Measurements from ENCODE around the gene RBM24. TPM values are rescaled to one million over a fixed set of nuclear protein-coding genes. Genes with fewer than 3 reads are reported as not detected.

Gene RBM24
- total RNA-seq, 1 donor from 2014 or later = 3.1 TPM

GRCh38 chr6:17292600-17293133 is 11.5 kb downstream of the RBM24 start:
- DNase-seq (ENCODE audit: low read depth) = no peak
- no peak for TF ChIP-seq CTCF (IDR thresholded peaks at IDR 0.05; ENCODE audit: insufficient read depth, low read length, poor library complexity, severe bottlenecking)
- Histone ChIP-seq H3K36me3 (ENCODE audit: control insufficient read depth, insufficient read depth, low read length) (no peaks in the 10 kb centered on the region), H3K27me3 (ENCODE audit: control insufficient read depth, insufficient read depth, low read length) (no peaks in the 10 kb centered on the region), H3K4me3 (ENCODE audit: low read depth, low read length) (no peak overlapping the region)

- no peaks in the 10 kb centered on the region for H3K27me3 ChIP-seq (ENCODE audit: control insufficient read depth, insufficient read depth, low read length)
- DNase-seq (ENCODE audit: low read depth) = no peak
- no peak for TF ChIP-seq CTCF (IDR thresholded peaks at IDR 0.05; ENCODE audit: insufficient read depth, low read length, poor library complexity, severe bottlenecking)
- no peak overlapping the region for H3K4me3 ChIP-seq (ENCODE audit: low read depth, low read length)
- no peaks in the 10 kb centered on the region for H3K36me3 ChIP-seq (ENCODE audit: control insufficient read depth, insufficient read depth, low read length)
These were observed 12.2 kb downstream of the RBM24 start for GRCh38 chr6:17293395-17293794.

GRCh38 chr6:17297271-17298080 is 16.3 kb downstream of the RBM24 start:
- Histone ChIP-seq H3K4me3 (ENCODE audit: low read depth, low read length) (no peak overlapping the region), H3K27me3 (ENCODE audit: control insufficient read depth, insufficient read depth, low read length) (no peaks in the 10 kb centered on the region), H3K36me3 (ENCODE audit: control insufficient read depth, insufficient read depth, low read length) (no peaks in the 10 kb centered on the region)
- no peak for TF ChIP-seq CTCF (IDR thresholded peaks at IDR 0.05; ENCODE audit: insufficient read depth, low read length, poor library complexity, severe bottlenecking)
- no peak for DNase-seq (ENCODE audit: low read depth)

- H3K4me3 ChIP-seq (ENCODE audit: low read depth, low read length) = no peak overlapping the region
- no peaks in the 10 kb centered on the region for H3K27me3 ChIP-seq (ENCODE audit: control insufficient read depth, insufficient read depth, low read length)
- no peak for DNase-seq (ENCODE audit: low read depth)
- no peaks in the 10 kb centered on the region for H3K36me3 ChIP-seq (ENCODE audit: control insufficient read depth, insufficient read depth, low read length)
- no peak for TF ChIP-seq CTCF (IDR thresholded peaks at IDR 0.05; ENCODE audit: insufficient read depth, low read length, poor library complexity, severe bottlenecking)
These were observed 17.1 kb downstream of the RBM24 start for GRCh38 chr6:17298257-17298656.

- Histone ChIP-seq H3K36me3 (ENCODE audit: control insufficient read depth, insufficient read depth, low read length) (no peaks in the 10 kb centered on the region), H3K4me3 (ENCODE audit: low read depth, low read length) (no peak overlapping the region), H3K27me3 (ENCODE audit: control insufficient read depth, insufficient read depth, low read length) (no peaks in the 10 kb centered on the region)
- no peak for TF ChIP-seq CTCF (IDR thresholded peaks at IDR 0.05; ENCODE audit: insufficient read depth, low read length, poor library complexity, severe bottlenecking)
- no peak for DNase-seq (ENCODE audit: low read depth)
These were observed 18.1 kb downstream of the RBM24 start for GRCh38 chr6:17299222-17299621.

Measured in kidney epithelial cell (primary cell).